ENCODE data around the gene CYGB. TPM values are rescaled to one million over a fixed set of nuclear protein-coding genes. Genes with fewer than 3 reads are reported as not detected.

Gene CYGB
- total and polyA plus RNA-seq, 2 of the 13 experiments (the other 11 are each of a cell fraction or from before 2014, with no cell fraction given): 18.9 to 27.1 TPM

- TF ChIP-seq MZF1 (CRISPR knock-in tag; IDR thresholded peaks at IDR 0.05; ENCODE audit: borderline replicate concordance): no peak
- no peak for TF ChIP-seq ARNT2 (CRISPR knock-in tag; IDR thresholded peaks at IDR 0.05; ENCODE audit: low read depth)
- 0 out of 2 replicates have a peak, but pooled peaks have one; percentile 14 for TF ChIP-seq ZBTB33 (CRISPR knock-in tag; IDR thresholded peaks at IDR 0.05)
- no peak for TF ChIP-seq MTA3 (CRISPR knock-in tag; IDR thresholded peaks at IDR 0.05)
- TF ChIP-seq SP1 (IDR thresholded peaks at IDR 0.05): no peak
- peak; percentile 26; the same call in 1 of the 2 replicates for TF ChIP-seq SP1 (CRISPR knock-in tag; IDR thresholded peaks at IDR 0.05)
- TF ChIP-seq PATZ1 (CRISPR knock-in tag; IDR thresholded peaks at IDR 0.05): 0 out of 2 replicates have a peak, but pooled peaks have one; percentile 14
- no peak for TF ChIP-seq BORCS8-MEF2B (CRISPR knock-in tag; IDR thresholded peaks at IDR 0.05)
- TF ChIP-seq ZNF616 (CRISPR knock-in tag; IDR thresholded peaks at IDR 0.05; ENCODE audit: low read depth): no peak
- TF ChIP-seq PRDM15 (CRISPR knock-in tag; IDR thresholded peaks at IDR 0.05): no peak
- peak; percentile 61 for TF ChIP-seq AGO2 (optimal IDR thresholded peaks at IDR 0.05; ENCODE audit: low read depth, low read length)
- no peak for TF ChIP-seq ZNF720 (CRISPR knock-in tag; IDR thresholded peaks at IDR 0.05)
- no peak for TF ChIP-seq ZFP36 (IDR thresholded peaks at IDR 0.05; ENCODE audit: borderline replicate concordance, low read depth, low read length, partially characterized antibody)
- TF ChIP-seq RFX5 (IDR thresholded peaks at IDR 0.05; ENCODE audit: low read depth, low read length): peak; percentile 54; the same call in 1 of the 2 replicates
- TF ChIP-seq ZNF768 (CRISPR knock-in tag; IDR thresholded peaks at IDR 0.05): peak; percentile 65; the same call in 1 of the 2 replicates
- no peak for TF ChIP-seq ZNF512 (CRISPR knock-in tag; IDR thresholded peaks at IDR 0.05)
- TF ChIP-seq TEF (CRISPR knock-in tag; IDR thresholded peaks at IDR 0.05): no peak
Observed at GRCh38 chr17:76540381-76541300, 3.1 kb upstream of the CYGB start (continued).
